LNCAP (cell line): ENCODE data around the gene TAAR8.

Source experiments
- CTCF ChIP-seq: fragments of 450-650 bp; IDR thresholded peaks from 2 replicates; pipeline ENCODE4 v1.5.1; 2017; ENCODE audit warnings: mild to moderate bottlenecking

Gene TAAR8

DNA sequence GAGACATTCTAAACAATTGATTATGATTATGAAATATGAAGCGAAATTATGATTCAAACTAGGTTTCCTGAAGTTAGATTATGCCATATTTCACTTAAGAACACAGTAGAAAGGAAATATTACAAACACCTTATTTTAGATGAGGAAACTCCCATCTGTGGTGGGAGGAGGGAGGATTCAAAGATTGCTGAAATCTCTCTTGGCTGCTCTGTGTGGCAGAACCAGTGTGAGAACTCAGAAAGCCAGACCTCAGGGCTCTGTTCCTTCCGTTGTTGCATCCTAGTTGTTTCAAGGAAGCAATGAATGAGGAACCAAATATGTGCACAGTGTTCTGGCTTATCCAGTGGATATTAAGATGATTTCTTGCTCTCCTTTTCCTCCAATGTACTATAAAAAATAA is 35.0 kb downstream of the TAAR8 start:
- TF ChIP-seq CTCF = no peak

DNA sequence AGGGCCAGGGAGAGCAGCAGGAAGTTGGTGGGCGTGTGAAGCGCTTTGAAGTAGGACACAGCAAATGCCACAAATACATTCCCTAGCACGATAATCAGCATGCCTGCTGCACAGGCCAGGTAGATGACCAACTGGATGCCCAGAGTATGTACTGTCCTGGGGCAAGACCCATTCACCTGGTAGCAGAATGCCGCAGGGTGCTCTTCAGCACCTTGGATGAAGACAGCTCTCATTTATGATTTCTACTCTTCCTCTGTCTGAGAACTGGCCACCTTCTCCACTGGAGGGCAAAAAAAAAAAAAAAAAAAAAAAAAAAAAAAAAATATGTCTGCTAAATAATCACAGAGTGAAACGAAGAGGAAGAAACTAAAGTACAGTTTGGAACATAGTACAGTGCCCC is 37.0 kb downstream of the TAAR8 start, which contains the start of gene TAAR5:
TSS of gene TAAR5 (minus strand) at position 288 of the 400 bp plus-strand sequence. CDS start at position 233, 55 bp downstream.
- no peak for TF ChIP-seq CTCF

DNA sequence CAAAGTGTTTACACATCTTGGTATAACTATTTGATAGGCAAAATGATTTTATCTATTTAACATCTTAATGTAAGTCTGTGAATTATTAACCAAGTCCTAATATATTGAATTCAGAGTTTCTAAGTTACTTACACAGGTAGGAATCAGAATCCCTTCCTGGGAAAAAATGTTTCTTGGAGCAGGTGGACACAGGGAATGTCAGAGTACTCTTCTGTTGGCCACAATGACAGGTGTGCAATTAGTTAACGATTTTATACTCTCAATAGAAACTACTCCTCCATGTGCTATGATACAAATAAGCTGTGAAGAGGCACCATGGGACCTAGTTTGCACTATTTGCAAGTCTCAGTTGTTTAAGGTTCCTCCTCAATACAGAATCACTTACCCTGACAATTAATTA is 37.9 kb downstream of the TAAR8 start:
- no peak for TF ChIP-seq CTCF

- TF ChIP-seq CTCF = no peak
Measured at GRCh38 chr6:132592855-132593254, 40.4 kb downstream of the TAAR8 start.

DNA sequence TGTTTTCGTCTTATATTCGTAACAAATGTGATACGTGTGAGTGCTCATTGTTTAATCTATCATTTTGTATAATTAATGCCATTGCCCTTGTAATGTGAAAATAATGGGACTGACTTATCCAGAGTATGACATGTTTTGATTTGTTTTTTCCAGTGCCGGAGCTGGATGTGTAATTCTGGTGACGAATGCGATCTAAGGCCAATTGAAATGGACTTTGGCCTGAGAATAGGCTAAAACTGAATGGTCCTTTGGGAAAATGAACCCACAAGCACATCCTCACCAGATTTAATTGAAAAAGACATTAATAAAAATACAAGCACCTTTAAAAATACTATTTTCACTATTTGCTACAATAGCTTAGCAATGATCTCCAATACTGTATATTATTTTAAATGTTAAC is 43.7 kb downstream of the TAAR8 start:
- no peak for TF ChIP-seq CTCF

GRCh38 chr6:132598473-132598872 is 46.0 kb downstream of the TAAR8 start:
- peak; percentile 63 for TF ChIP-seq CTCF
